HEK293 (cell line): Measurements from ENCODE around the gene PDE11A.

Experiments
- CTCF ChIA-PET: fragments of 350-600 bp; formaldehyde crosslinking; extraction: SDS; loops from one replicate; lab custom pipeline; 2021; ENCODE audit warnings: antibody characterized with exemption; lab: Yijun Ruan, JAX
- POLR2A ChIA-PET: fragments of 300-600 bp; formaldehyde crosslinking; extraction: SDS; loops from one replicate; lab custom pipeline; 2020; ENCODE audit warnings: antibody characterized with exemption, inconsistent platforms; lab: Yijun Ruan, JAX
- H3K27ac ChIP-seq: fragments of 200-500 bp; sonication (Bioruptor generic); 2 replicates; pipeline ENCODE4 v1.5.1; 2014; ENCODE audit warnings: low read depth, low read length, control low read depth, inconsistent platforms; ENCODE audit errors: extremely low read depth
- H3K36me3 ChIP-seq, 2 experiments: fragments of 200-500 bp in 1 of 2; sonication (Bioruptor generic) in 1 of 2; 1 replicate in 1 of 2; 2 replicates in 1 of 2; pipeline ENCODE4 v1.5.1; 2014 to 2017; ENCODE audit warnings: inconsistent platforms in 2 of 2, low read length in 2 of 2; ENCODE audit not compliant: control insufficient read depth in 2 of 2, insufficient read depth in 1 of 2
- H3K4me1 ChIP-seq: fragments of 200-500 bp; sonication (Bioruptor generic); 2 replicates; pipeline ENCODE4 v1.5.1; 2014; ENCODE audit warnings: mild to moderate bottlenecking, low read length, inconsistent platforms; ENCODE audit not compliant: control insufficient read depth, insufficient read depth
- H3K4me3 ChIP-seq: 2 replicates; pipeline ENCODE4 v1.5.1; 2011; ENCODE audit warnings: low read depth, mild to moderate bottlenecking, control low read depth, low read length, moderate library complexity
- H3K9me3 ChIP-seq: fragments of 200-500 bp; sonication (Bioruptor generic); 2 replicates; pipeline ENCODE4 v1.5.1; 2014; ENCODE audit warnings: low read depth, low read length, inconsistent platforms; ENCODE audit not compliant: control insufficient read depth, insufficient read depth
- EGR2 ChIP-seq: fragments of 450-650 bp; formaldehyde crosslinking; IDR thresholded peaks from 2 replicates; pipeline ENCODE4 v1.5.1; 2016; ENCODE audit warnings: low read depth, missing biosample characterization, missing genetic modification characterization
- MZF1 ChIP-seq: fragments of 450-650 bp; formaldehyde crosslinking; IDR thresholded peaks from 2 replicates; pipeline ENCODE4 v1.5.1; 2017; ENCODE audit warnings: missing biosample characterization, missing genetic modification characterization, borderline replicate concordance
- SCRT2 ChIP-seq: fragments of 450-650 bp; formaldehyde crosslinking; IDR thresholded peaks from 2 replicates; pipeline ENCODE4 v1.5.1; 2016; ENCODE audit warnings: missing biosample characterization, missing genetic modification characterization
- TCF7L2 ChIP-seq: IDR thresholded peaks from 2 replicates; pipeline ENCODE4 v1.6.1; 2011; ENCODE audit warnings: low read depth, mild to moderate bottlenecking, inconsistent platforms, low read length, moderate library complexity, borderline replicate concordance
- YY1 ChIP-seq: fragments of 450-650 bp; formaldehyde crosslinking; IDR thresholded peaks from 2 replicates; pipeline ENCODE4 v1.5.1; 2018; ENCODE audit warnings: missing biosample characterization, missing genetic modification characterization
- ZBTB1 ChIP-seq: fragments of 450-650 bp; formaldehyde crosslinking; IDR thresholded peaks from 2 replicates; pipeline ENCODE4 v1.5.1; 2016; ENCODE audit warnings: missing biosample characterization, missing genetic modification characterization
- ZBTB17 ChIP-seq: fragments of 450-650 bp; formaldehyde crosslinking; IDR thresholded peaks from 2 replicates; pipeline ENCODE4 v1.5.1; 2016; ENCODE audit warnings: missing biosample characterization, missing genetic modification characterization
- ZFHX2 ChIP-seq: fragments of 450-650 bp; formaldehyde crosslinking; conservative IDR thresholded peaks from 2 replicates; pipeline ENCODE4 v1.5.1; 2016; ENCODE audit warnings: missing biosample characterization, missing genetic modification characterization
- ZNF16 ChIP-seq: fragments of 450-650 bp; formaldehyde crosslinking; IDR thresholded peaks from 2 replicates; pipeline ENCODE4 v1.5.1; 2016; ENCODE audit warnings: low read depth, missing biosample characterization, missing genetic modification characterization
- ZNF211 ChIP-seq: fragments of 450-650 bp; formaldehyde crosslinking; IDR thresholded peaks from 2 replicates; pipeline ENCODE4 v1.5.1; 2016; ENCODE audit warnings: low read depth, missing biosample characterization, missing genetic modification characterization
- ZNF24 ChIP-seq: fragments of 450-650 bp; formaldehyde crosslinking; IDR thresholded peaks from 2 replicates; pipeline ENCODE4 v1.5.1; 2016; ENCODE audit warnings: missing biosample characterization, missing genetic modification characterization
- ZNF350 ChIP-seq: fragments of 450-650 bp; formaldehyde crosslinking; IDR thresholded peaks from 2 replicates; pipeline ENCODE4 v1.5.0; 2017; ENCODE audit warnings: missing biosample characterization, mild to moderate bottlenecking, missing genetic modification characterization
- ZNF571 ChIP-seq: fragments of 450-650 bp; formaldehyde crosslinking; IDR thresholded peaks from 2 replicates; pipeline ENCODE4 v1.5.0; 2017; ENCODE audit warnings: missing biosample characterization, missing genetic modification characterization
- ZNF626 ChIP-seq: fragments of 450-650 bp; sonication (Bioruptor Pico); formaldehyde crosslinking; IDR thresholded peaks from 2 replicates; pipeline ENCODE4 v1.5.1; 2018; ENCODE audit warnings: missing biosample characterization, missing genetic modification characterization, inconsistent platforms
- ZNF658 ChIP-seq: fragments of 450-650 bp; formaldehyde crosslinking; IDR thresholded peaks from 2 replicates; pipeline ENCODE4; 2016; ENCODE audit warnings: missing biosample characterization, missing genetic modification characterization
- ZNF660 ChIP-seq: fragments of 450-650 bp; IDR thresholded peaks from 2 replicates; pipeline ENCODE4 v1.5.1; 2018; ENCODE audit warnings: missing biosample characterization, mild to moderate bottlenecking, missing genetic modification characterization
- ZNF792 ChIP-seq: fragments of 450-650 bp; formaldehyde crosslinking; IDR thresholded peaks from 2 replicates; pipeline ENCODE4 v1.5.1; 2016; ENCODE audit warnings: missing biosample characterization, missing genetic modification characterization
- TF ChIP-seq, protein P1 (sequence below): fragments of 450-650 bp; formaldehyde crosslinking; IDR thresholded peaks from 2 replicates; pipeline ENCODE4 v1.5.1; 2016; ENCODE audit warnings: missing biosample characterization, missing genetic modification characterization
- TF ChIP-seq, protein P2 (sequence below): fragments of 450-650 bp; formaldehyde crosslinking; IDR thresholded peaks from 2 replicates; pipeline ENCODE4 v1.5.1; 2016; ENCODE audit warnings: missing biosample characterization, missing genetic modification characterization
- TF ChIP-seq, protein P3 (sequence below): fragments of 450-650 bp; formaldehyde crosslinking; IDR thresholded peaks from 2 replicates; pipeline ENCODE4 v1.5.1; 2016; ENCODE audit warnings: missing biosample characterization, missing genetic modification characterization
- TF ChIP-seq, protein P4 (sequence below): fragments of 450-650 bp; formaldehyde crosslinking; IDR thresholded peaks from 2 replicates; pipeline ENCODE4 v1.5.1; 2016; ENCODE audit warnings: missing biosample characterization, missing genetic modification characterization
- TF ChIP-seq, protein P5 (sequence below): IDR thresholded peaks from 2 replicates; pipeline ENCODE4 v1.6.1; 2011; ENCODE audit warnings: mild to moderate bottlenecking, low read depth, low read length, borderline replicate concordance
- TF ChIP-seq, protein P6 (sequence below): fragments of 450-650 bp; formaldehyde crosslinking; IDR thresholded peaks from 2 replicates; pipeline ENCODE4 v1.5.1; 2016; ENCODE audit warnings: missing biosample characterization, missing genetic modification characterization

The PDE11A gene

DNA sequence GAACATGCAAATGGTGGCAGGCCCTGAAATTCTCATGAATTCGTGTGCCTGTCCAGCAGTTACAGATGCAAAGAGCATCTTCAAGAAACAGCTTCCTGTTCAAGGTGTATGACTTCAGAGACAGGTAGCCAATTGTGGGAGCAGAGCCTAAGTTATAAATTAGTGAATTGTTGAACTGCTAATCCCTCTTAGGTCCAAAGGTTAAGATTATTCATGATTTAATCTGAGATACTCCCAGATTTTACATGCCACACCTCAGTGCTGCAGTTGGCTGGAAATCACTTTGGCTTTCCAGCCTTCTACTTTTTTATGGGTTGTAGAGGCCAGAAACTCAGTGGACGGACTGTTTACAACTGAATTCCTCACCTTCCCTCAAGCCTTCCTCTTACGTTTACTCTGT, 432.2 kb downstream of the PDE11A start (continued):
- TF ChIP-seq ZNF626 (tag by site-specific recombination) (no peak), MZF1 (no peak), ZNF658 (tag by site-specific recombination) (no peak), ZNF792 (tag by site-specific recombination) (no peak), SCRT2 (no peak), ZNF211 (no peak), ZNF16 (tag by site-specific recombination) (no peak)
- TF ChIP-seq, protein P1, sequence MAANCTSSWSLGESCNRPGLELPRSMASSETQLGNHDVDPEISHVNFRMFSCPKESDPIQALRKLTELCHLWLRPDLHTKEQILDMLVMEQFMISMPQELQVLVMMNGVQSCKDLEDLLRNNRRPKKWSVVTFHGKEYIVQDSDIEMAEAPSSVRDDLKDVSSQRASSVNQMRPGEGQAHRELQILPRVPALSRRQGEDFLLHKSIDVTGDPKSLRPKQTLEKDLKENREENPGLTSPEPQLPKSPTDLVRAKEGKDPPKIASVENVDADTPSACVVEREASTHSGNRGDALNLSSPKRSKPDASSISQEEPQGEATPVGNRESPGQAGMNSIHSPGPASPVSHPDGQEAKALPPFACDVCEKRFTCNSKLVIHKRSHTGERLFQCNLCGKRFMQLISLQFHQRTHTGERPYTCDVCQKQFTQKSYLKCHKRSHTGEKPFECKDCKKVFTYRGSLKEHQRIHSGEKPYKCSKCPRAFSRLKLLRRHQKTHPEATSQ: no peak
- TF ChIP-seq, protein P2, sequence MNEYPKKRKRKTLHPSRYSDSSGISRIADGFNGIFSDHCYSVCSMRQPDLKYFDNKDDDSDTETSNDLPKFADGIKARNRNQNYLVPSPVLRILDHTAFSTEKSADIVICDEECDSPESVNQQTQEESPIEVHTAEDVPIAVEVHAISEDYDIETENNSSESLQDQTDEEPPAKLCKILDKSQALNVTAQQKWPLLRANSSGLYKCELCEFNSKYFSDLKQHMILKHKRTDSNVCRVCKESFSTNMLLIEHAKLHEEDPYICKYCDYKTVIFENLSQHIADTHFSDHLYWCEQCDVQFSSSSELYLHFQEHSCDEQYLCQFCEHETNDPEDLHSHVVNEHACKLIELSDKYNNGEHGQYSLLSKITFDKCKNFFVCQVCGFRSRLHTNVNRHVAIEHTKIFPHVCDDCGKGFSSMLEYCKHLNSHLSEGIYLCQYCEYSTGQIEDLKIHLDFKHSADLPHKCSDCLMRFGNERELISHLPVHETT (tag by site-specific recombination): no peak
- TF ChIP-seq, protein P3, sequence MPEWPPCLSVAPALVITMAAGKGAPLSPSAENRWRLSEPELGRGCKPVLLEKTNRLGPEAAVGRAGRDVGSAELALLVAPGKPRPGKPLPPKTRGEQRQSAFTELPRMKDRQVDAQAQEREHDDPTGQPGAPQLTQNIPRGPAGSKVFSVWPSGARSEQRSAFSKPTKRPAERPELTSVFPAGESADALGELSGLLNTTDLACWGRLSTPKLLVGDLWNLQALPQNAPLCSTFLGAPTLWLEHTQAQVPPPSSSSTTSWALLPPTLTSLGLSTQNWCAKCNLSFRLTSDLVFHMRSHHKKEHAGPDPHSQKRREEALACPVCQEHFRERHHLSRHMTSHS: no peak

DNA sequence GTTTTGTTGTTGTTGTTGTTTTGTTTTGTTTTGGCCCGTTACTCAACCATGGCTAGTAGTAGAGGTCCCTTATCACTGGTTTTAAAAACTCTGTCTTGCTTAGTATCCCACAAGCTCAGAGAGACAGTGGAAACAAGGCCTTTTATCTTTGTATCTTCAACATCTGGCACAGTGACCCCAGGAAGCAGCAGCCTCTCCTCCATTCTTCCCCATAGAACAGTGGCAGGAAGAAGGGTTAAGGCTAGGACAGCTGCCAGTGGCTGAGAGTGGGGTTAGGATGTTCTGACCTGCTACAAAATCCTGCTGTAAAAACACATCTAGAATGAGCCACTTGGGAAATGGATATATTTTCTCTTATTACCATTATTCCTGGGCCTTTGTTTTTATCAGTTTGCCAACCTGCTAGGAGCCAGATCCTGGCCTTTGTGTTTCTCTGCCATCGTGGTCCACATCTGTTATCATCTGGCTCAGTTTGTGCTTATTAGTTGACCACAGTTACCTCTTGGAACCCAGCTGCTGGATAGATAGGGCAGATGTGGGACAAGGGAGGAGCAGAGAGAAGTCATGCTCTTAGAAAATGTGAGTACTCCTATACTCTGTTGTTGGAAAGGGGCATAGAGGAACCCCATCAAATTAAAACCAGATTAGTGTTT, 433.2 kb downstream of the PDE11A start:
- POLR2A ChIA-PET: no interaction called here
- Histone ChIP-seq H3K4me3 (no peak overlapping the region), H3K4me1 (no peaks in the 10 kb centered on the region), H3K9me3 (no peaks in the 10 kb centered on the region), H3K36me3 (no peaks in the 10 kb centered on the region), H3K27ac (no peak overlapping the region)
- no peak for TF ChIP-seq ZFHX2 (tag by site-specific recombination)
- no peak for TF ChIP-seq ZBTB1 (tag by site-specific recombination)
- no peak for TF ChIP-seq ZNF571 (tag by site-specific recombination)
- TF ChIP-seq, protein P4, sequence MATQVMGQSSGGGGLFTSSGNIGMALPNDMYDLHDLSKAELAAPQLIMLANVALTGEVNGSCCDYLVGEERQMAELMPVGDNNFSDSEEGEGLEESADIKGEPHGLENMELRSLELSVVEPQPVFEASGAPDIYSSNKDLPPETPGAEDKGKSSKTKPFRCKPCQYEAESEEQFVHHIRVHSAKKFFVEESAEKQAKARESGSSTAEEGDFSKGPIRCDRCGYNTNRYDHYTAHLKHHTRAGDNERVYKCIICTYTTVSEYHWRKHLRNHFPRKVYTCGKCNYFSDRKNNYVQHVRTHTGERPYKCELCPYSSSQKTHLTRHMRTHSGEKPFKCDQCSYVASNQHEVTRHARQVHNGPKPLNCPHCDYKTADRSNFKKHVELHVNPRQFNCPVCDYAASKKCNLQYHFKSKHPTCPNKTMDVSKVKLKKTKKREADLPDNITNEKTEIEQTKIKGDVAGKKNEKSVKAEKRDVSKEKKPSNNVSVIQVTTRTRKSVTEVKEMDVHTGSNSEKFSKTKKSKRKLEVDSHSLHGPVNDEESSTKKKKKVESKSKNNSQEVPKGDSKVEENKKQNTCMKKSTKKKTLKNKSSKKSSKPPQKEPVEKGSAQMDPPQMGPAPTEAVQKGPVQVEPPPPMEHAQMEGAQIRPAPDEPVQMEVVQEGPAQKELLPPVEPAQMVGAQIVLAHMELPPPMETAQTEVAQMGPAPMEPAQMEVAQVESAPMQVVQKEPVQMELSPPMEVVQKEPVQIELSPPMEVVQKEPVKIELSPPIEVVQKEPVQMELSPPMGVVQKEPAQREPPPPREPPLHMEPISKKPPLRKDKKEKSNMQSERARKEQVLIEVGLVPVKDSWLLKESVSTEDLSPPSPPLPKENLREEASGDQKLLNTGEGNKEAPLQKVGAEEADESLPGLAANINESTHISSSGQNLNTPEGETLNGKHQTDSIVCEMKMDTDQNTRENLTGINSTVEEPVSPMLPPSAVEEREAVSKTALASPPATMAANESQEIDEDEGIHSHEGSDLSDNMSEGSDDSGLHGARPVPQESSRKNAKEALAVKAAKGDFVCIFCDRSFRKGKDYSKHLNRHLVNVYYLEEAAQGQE (tag by site-specific recombination): no peak
- TF ChIP-seq YY1 (tag by site-specific recombination): no peak
- CTCF ChIA-PET: interaction anchor here (0.8 kb wide), 1 partner anchor 86 kb away, joined by 3 read pairs; no protein-coding TSS in a partner anchor

DNA sequence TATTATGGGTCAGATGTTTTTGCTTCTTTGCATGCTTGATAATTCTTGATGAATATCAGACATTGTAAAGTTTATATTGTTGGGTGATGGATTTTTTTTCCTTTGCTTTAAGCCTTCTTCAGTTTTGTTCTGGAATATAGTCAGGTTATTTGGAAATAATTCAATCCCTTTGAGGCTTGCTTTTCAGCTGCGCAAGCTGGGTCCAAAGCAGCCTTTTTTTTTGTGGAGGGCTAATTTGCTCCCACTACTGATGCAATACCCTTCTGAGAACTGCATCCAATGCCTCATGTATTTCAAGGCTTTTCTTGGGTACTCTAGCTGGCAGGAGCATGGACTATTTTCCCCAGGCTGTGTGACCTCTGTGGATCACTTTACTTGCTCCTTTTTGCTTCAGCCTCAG, 434.1 kb downstream of the PDE11A start:
- Histone ChIP-seq H3K4me3 (no peak overlapping the region), H3K9me3 (no peaks in the 10 kb centered on the region), H3K27ac (no peak overlapping the region), H3K4me1 (no peaks in the 10 kb centered on the region), H3K36me3 (no peaks in the 10 kb centered on the region)
- ChIA-PET CTCF (interaction anchor here (0.5 to 0.8 kb wide), 2 partner anchors 85 to 87 kb away, joined by 3 to 7 read pairs; no protein-coding TSS in a partner anchor), POLR2A (no interaction called here)
- TF ChIP-seq ZNF350 (tag by site-specific recombination) (no peak), ZBTB17 (tag by site-specific recombination) (no peak), EGR2 (tag by site-specific recombination) (no peak), ZNF660 (tag by site-specific recombination) (no peak), ZNF571 (tag by site-specific recombination) (no peak), TCF7L2 (no peak), ZNF24 (tag by site-specific recombination) (no peak)
- TF ChIP-seq, protein P5, sequence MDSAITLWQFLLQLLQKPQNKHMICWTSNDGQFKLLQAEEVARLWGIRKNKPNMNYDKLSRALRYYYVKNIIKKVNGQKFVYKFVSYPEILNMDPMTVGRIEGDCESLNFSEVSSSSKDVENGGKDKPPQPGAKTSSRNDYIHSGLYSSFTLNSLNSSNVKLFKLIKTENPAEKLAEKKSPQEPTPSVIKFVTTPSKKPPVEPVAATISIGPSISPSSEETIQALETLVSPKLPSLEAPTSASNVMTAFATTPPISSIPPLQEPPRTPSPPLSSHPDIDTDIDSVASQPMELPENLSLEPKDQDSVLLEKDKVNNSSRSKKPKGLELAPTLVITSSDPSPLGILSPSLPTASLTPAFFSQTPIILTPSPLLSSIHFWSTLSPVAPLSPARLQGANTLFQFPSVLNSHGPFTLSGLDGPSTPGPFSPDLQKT: no peak
- TF ChIP-seq, protein P6, sequence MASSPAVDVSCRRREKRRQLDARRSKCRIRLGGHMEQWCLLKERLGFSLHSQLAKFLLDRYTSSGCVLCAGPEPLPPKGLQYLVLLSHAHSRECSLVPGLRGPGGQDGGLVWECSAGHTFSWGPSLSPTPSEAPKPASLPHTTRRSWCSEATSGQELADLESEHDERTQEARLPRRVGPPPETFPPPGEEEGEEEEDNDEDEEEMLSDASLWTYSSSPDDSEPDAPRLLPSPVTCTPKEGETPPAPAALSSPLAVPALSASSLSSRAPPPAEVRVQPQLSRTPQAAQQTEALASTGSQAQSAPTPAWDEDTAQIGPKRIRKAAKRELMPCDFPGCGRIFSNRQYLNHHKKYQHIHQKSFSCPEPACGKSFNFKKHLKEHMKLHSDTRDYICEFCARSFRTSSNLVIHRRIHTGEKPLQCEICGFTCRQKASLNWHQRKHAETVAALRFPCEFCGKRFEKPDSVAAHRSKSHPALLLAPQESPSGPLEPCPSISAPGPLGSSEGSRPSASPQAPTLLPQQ (tag by site-specific recombination): no peak
